IMR-90 (cell line): ENCODE data around the gene BHLHA9. TPM values are rescaled to one million over a fixed set of nuclear protein-coding genes. Genes with fewer than 3 reads are reported as not detected.

Experiments
- ATAC-seq: fragments of 200-7000 bp; cut with Tn5 transposase; 2 replicates; pipeline ENCODE4 v1.9.1; 2020; ENCODE audit warnings: low read depth, mild to moderate bottlenecking, moderate library complexity
- BruUV-seq: library from RNA; stranded (reverse); fragments of 400-500 nt; replicated peaks from 2 replicates; lab custom pipeline; 2021; lab: Mats Ljungman, UMichigan
- CTCF ChIA-PET: fragments of 300-600 bp; formaldehyde crosslinking; extraction: SDS; loops from one replicate; lab custom pipeline; 2021; ENCODE audit warnings: antibody characterized with exemption; lab: Yijun Ruan, JAX
- POLR2A ChIA-PET: fragments of 300-600 bp; sonication (Branson Sonifier 250); formaldehyde crosslinking; loops from one replicate; lab custom pipeline; 2022; ENCODE audit warnings: antibody characterized with exemption; ENCODE audit not compliant: unreplicated experiment; lab: Charles Lee
- DNase-seq: peaks from one replicate; pipeline ENCODE4 v3.0.0; 2013
- H2AFZ ChIP-seq: replicated peaks from 2 replicates; pipeline ENCODE3; 2013; ENCODE audit warnings: low read length, mild to moderate bottlenecking; ENCODE audit not compliant: poor library complexity
- H2AK5ac ChIP-seq: 2 replicates; pipeline ENCODE4 v1.6.1; 2013; ENCODE audit warnings: low read depth, low read length, inconsistent platforms
- H2AK9ac ChIP-seq: replicated peaks from 2 replicates; pipeline ENCODE3; 2013; ENCODE audit warnings: mild to moderate bottlenecking, low read depth, low read length, moderate library complexity; ENCODE audit not compliant: poor library complexity
- H2BK120ac ChIP-seq: 2 replicates; pipeline ENCODE4 v1.6.1; 2013; ENCODE audit warnings: low read depth, low read length, inconsistent platforms
- H2BK15ac ChIP-seq: 3 replicates; pipeline ENCODE4 v1.6.1; 2013; ENCODE audit warnings: low read depth, low read length, inconsistent platforms
- H2BK20ac ChIP-seq: 2 replicates; pipeline ENCODE4 v1.6.1; 2013; ENCODE audit warnings: low read depth, mild to moderate bottlenecking, inconsistent platforms, low read length, moderate library complexity
- H2BK5ac ChIP-seq: 2 replicates; pipeline ENCODE4 v1.6.1; 2013; ENCODE audit warnings: mild to moderate bottlenecking, low read depth, low read length, inconsistent platforms; ENCODE audit not compliant: poor library complexity, severe bottlenecking
- H3K14ac ChIP-seq: replicated peaks from 2 replicates; pipeline ENCODE4 v1.6.1; 2013; ENCODE audit warnings: low read depth, low read length, inconsistent platforms
- H3K18ac ChIP-seq: 2 replicates; pipeline ENCODE4 v1.6.1; 2013; ENCODE audit warnings: low read depth, low read length, control low read depth
- H3K23ac ChIP-seq: 2 replicates; pipeline ENCODE4 v1.6.1; 2013; ENCODE audit warnings: low read depth, low read length, inconsistent platforms
- H3K27ac ChIP-seq: 2 replicates; pipeline ENCODE4 v1.5.1; 2013; ENCODE audit warnings: mild to moderate bottlenecking, control low read depth, low read length; ENCODE audit not compliant: insufficient read depth
- H3K27me3 ChIP-seq: 2 replicates; pipeline ENCODE4 v1.6.1; 2013; ENCODE audit warnings: low read length; ENCODE audit not compliant: control insufficient read depth, insufficient read depth
- H3K36me3 ChIP-seq: 2 replicates; pipeline ENCODE4 v1.6.1; 2013; ENCODE audit warnings: low read length, mixed read lengths; ENCODE audit not compliant: control insufficient read depth, insufficient read depth
- H3K4ac ChIP-seq: 2 replicates; pipeline ENCODE4 v1.6.1; 2013; ENCODE audit warnings: low read depth, low read length, inconsistent platforms
- H3K4me1 ChIP-seq: 2 replicates; pipeline ENCODE4 v1.6.1; 2013; ENCODE audit warnings: low read length, mixed read lengths; ENCODE audit not compliant: control insufficient read depth, insufficient read depth
- H3K4me2 ChIP-seq: 2 replicates; pipeline ENCODE4 v1.6.1; 2013; ENCODE audit warnings: low read depth, mild to moderate bottlenecking, control low read depth, low read length, moderate library complexity
- H3K4me3 ChIP-seq: 2 replicates; pipeline ENCODE4 v1.5.1; 2013; ENCODE audit warnings: low read depth, mild to moderate bottlenecking, control low read depth, low read length, moderate library complexity; ENCODE audit not compliant: insufficient read depth
- H3K56ac ChIP-seq: 2 replicates; pipeline ENCODE4 v1.6.1; 2013; ENCODE audit warnings: low read length, inconsistent platforms; ENCODE audit not compliant: insufficient read depth; ENCODE audit errors: extremely low read depth
- H3K79me1 ChIP-seq, 2 experiments: 2 replicates each; pipeline ENCODE4 v1.6.1; 2013; ENCODE audit warnings: low read length in 2 of 2, inconsistent platforms in 1 of 2, low read depth in 1 of 2
- H3K9ac ChIP-seq: 2 replicates; pipeline ENCODE4 v1.6.1; 2013; ENCODE audit warnings: low read depth, low read length, control low read depth
- H3K9me1 ChIP-seq: 2 replicates; pipeline ENCODE4 v1.6.1; 2013; ENCODE audit warnings: low read length, inconsistent platforms; ENCODE audit not compliant: insufficient read depth
- H3K9me3 ChIP-seq: 2 replicates; pipeline ENCODE4 v1.6.1; 2013; ENCODE audit warnings: low read length; ENCODE audit not compliant: control insufficient read depth, insufficient read depth
- H4K20me1 ChIP-seq: 2 replicates; pipeline ENCODE4 v1.6.1; 2013; ENCODE audit warnings: low read length, inconsistent platforms; ENCODE audit not compliant: insufficient read depth
- H4K5ac ChIP-seq: 2 replicates; pipeline ENCODE4 v1.6.1; 2013; ENCODE audit warnings: mild to moderate bottlenecking, low read depth, low read length, control low read depth
- H4K8ac ChIP-seq, 2 experiments: 2 replicates each; pipeline ENCODE4 v1.6.1; 2013; ENCODE audit warnings: low read depth in 2 of 2, low read length in 2 of 2, control low read depth in 1 of 2, inconsistent platforms in 1 of 2
- H4K91ac ChIP-seq: 2 replicates; pipeline ENCODE4 v1.6.1; 2013; ENCODE audit warnings: low read depth, low read length, inconsistent platforms; ENCODE audit not compliant: insufficient read depth
- BHLHE40 ChIP-seq: fragments of 150-350 bp; IDR thresholded peaks from 2 replicates; pipeline ENCODE4 v1.6.1; 2016; ENCODE audit warnings: mild to moderate bottlenecking, low read depth, low read length
- CEBPB ChIP-seq: IDR thresholded peaks from 2 replicates; pipeline ENCODE4 v1.6.1; 2012; ENCODE audit warnings: low read depth, low read length, improper control_type of control experiment
- CHD1 ChIP-seq: IDR thresholded peaks from 2 replicates; pipeline ENCODE4 v1.6.1; 2012; ENCODE audit warnings: low read depth, low read length, improper control_type of control experiment
- CTCF ChIP-seq: conservative IDR thresholded peaks from 2 replicates; pipeline ENCODE4 v1.5.1; 2012; ENCODE audit warnings: mild to moderate bottlenecking, low read depth, low read length, improper control_type of control experiment
- ELK1 ChIP-seq: fragments of 150-350 bp; IDR thresholded peaks from 2 replicates; pipeline ENCODE4 v1.6.1; 2016; ENCODE audit warnings: low read depth, mild to moderate bottlenecking, low read length, moderate library complexity, borderline replicate concordance
- FOS ChIP-seq: fragments of 150-350 bp; IDR thresholded peaks from 2 replicates; pipeline ENCODE4 v1.6.1; 2016; ENCODE audit warnings: low read depth, low read length
- MAFK ChIP-seq: IDR thresholded peaks from 2 replicates; pipeline ENCODE4 v1.6.1; 2012; ENCODE audit warnings: low read depth, low read length, improper control_type of control experiment
- MAZ ChIP-seq: IDR thresholded peaks from 2 replicates; pipeline ENCODE4 v1.6.1; 2012; ENCODE audit warnings: low read depth, mild to moderate bottlenecking, low read length, improper control_type of control experiment, moderate library complexity, borderline replicate concordance
- MXI1 ChIP-seq: IDR thresholded peaks from 2 replicates; pipeline ENCODE4 v1.6.1; 2012; ENCODE audit warnings: low read depth, mild to moderate bottlenecking, low read length, moderate library complexity, borderline replicate concordance
- NFE2L2 ChIP-seq: fragments of 150-350 bp; IDR thresholded peaks from 2 replicates; pipeline ENCODE4 v1.6.1; 2016; ENCODE audit warnings: low read depth, mild to moderate bottlenecking, low read length
- POLR2A ChIP-seq: IDR thresholded peaks from 2 replicates; pipeline ENCODE4 v1.6.1; 2012; ENCODE audit warnings: mild to moderate bottlenecking, low read depth, low read length
- RAD21 ChIP-seq: IDR thresholded peaks from 2 replicates; pipeline ENCODE4 v1.6.1; 2012; ENCODE audit warnings: low read length, improper control_type of control experiment
- RCOR1 ChIP-seq: IDR thresholded peaks from 2 replicates; pipeline ENCODE4 v1.6.1; 2012; ENCODE audit warnings: mild to moderate bottlenecking, low read length, improper control_type of control experiment; ENCODE audit not compliant: insufficient replicate concordance
- RFX5 ChIP-seq: IDR thresholded peaks from 2 replicates; pipeline ENCODE4 v1.8.0; 2012; ENCODE audit warnings: low read depth, mild to moderate bottlenecking, low read length, moderate library complexity
- SMC3 ChIP-seq: fragments of 150-350 bp; IDR thresholded peaks from 2 replicates; pipeline ENCODE4 v1.6.1; 2016; ENCODE audit warnings: low read depth, mild to moderate bottlenecking, antibody characterized with exemption, low read length, moderate library complexity
- USF2 ChIP-seq: fragments of 150-350 bp; IDR thresholded peaks from 2 replicates; pipeline ENCODE4 v1.6.1; 2017; ENCODE audit warnings: mild to moderate bottlenecking, antibody characterized with exemption, low read length, low read depth
- WGBS, 2 experiments: methylation state at CpG; one replicate each; pipeline versions ENCODE4 v1.1.5 to v1.1.7; 2013; ENCODE audit warnings: missing lambda C conversion rate in 2 of 2; ENCODE audit not compliant: insufficient read length in 1 of 2; ENCODE audit errors: extremely low coverage in 2 of 2; 5-methylcytosine and 5-hydroxymethylcytosine counted together
- dilution Hi-C: fragments of 300-500 bp; cut with HindIII; formaldehyde crosslinking; loops from one replicate; pipeline ENCODE4 v1.14.3; 2018; ENCODE audit warnings: low sequenced_read_pairs; ENCODE audit not compliant: unreplicated experiment
- in situ Hi-C: fragments of 300-500 bp; cut with MboI; formaldehyde crosslinking; loops from 3 replicates; pipeline ENCODE4 v1.14.3; 2019; ENCODE audit warnings: low sequenced_read_pairs, inconsistent platforms, mixed read lengths
- intact Hi-C: fragments of 100-400 bp; cut with micrococcal nuclease; formaldehyde crosslinking; loops from 2 replicates; pipeline ENCODE4 v1.10.0; 2022
- polyA plus RNA-seq, 3 experiments: library from polyadenylated mRNA; depleted of rRNA; stranded (reverse); fragments of >200 nt; gene quantifications; 2 replicates each; pipeline ENCODE4 v1.2.3, GENCODE V29; 2012; ENCODE audit warnings: low replicate concordance in 1 of 3
- total RNA-seq: library from RNA; depleted of rRNA; stranded (reverse); fragments of >200 nt; gene quantifications from 2 replicates; pipeline ENCODE4 v1.2.3, GENCODE V29; 2012

BHLHA9 gene
- total and polyA plus RNA-seq, 2 of the 4 experiments (the other 2 are of a cell fraction), result not detected

GRCh38 chr17:1280652-1281051 lies 10.4 kb downstream of the BHLHA9 start:
- Histone ChIP-seq H2AFZ (peak overlapping the region; percentile 35), H3K4me2 (no peak overlapping the region), H3K4ac (no peak overlapping the region), H2BK15ac (no peak overlapping the region), H4K20me1 (no peaks in the 10 kb centered on the region), H4K8ac (no peak overlapping the region), H3K23ac (no peak overlapping the region), H3K9ac (no peak overlapping the region), H2AK9ac (no peak overlapping the region), H3K27ac (no peak overlapping the region), H3K36me3 (no peaks in the 10 kb centered on the region), H3K56ac (no peak overlapping the region), H2AK5ac (no peak overlapping the region), H2BK5ac (no peak overlapping the region), H3K14ac (no peak overlapping the region), H3K18ac (no peak overlapping the region), H4K91ac (no peak overlapping the region), H2BK120ac (no peak overlapping the region), H3K79me1 (no peaks in the 10 kb centered on the region), H3K27me3 (peaks cover 24% of the 10 kb centered on the region), H3K4me1 (no peaks in the 10 kb centered on the region), H2BK20ac (no peak overlapping the region), H3K9me1 (no peaks in the 10 kb centered on the region), H3K9me3 (no peaks in the 10 kb centered on the region), H3K4me3 (no peak overlapping the region), H4K5ac (no peak overlapping the region)
- intact Hi-C loops (no loop called here), dilution Hi-C loops (no loop called here), in situ Hi-C loops (no loop called here)
- 61% methylated on average over 14 of the region's 23 CpGs; no CpG with 5 or more reads in 1 of the 2 experiments for WGBS, 2 experiments
- CTCF ChIA-PET, result no interaction called here
- no TSS peak for BruUV-seq
- POLR2A ChIA-PET, result no interaction called here
- TF ChIP-seq BHLHE40 (no peak), ELK1 (no peak), MAFK (no peak), USF2 (no peak), MAZ (no peak), CEBPB (no peak), MXI1 (no peak), NFE2L2 (no peak), FOS (no peak), SMC3 (no peak), RAD21 (no peak), RCOR1 (no peak), POLR2A (no peak), RFX5 (no peak), CHD1 (no peak), CTCF (no peak)
- no peak for ATAC-seq
- DNase-seq, result no peak
